Right atrium auricular region (tissue), 2 donors: ENCODE results near the gene FGFR2. TPM values are rescaled to one million over a fixed set of nuclear protein-coding genes. Genes with fewer than 3 reads are reported as not detected.
A peak's percentile ranks its signal among the peaks of the same experiment; 100 is the strongest.

Experiments used
- DNase-seq: peaks from one replicate; pipeline ENCODE4 v3.0.0-alpha.2; 2019; ENCODE audit warnings: low spot score
- H3K27ac ChIP-seq, 2 donors: fragments of 200-600 bp; sonication (generic); 1 replicate in 1 of 2; 2 replicates in 1 of 2; pipeline ENCODE4 v1.5.1; 2016 to 2019
- H3K27me3 ChIP-seq, 2 donors: fragments of 200-600 bp; sonication (generic); one replicate each; pipeline versions ENCODE4 v1.5.1 to v1.6.0; 2017 to 2019
- H3K36me3 ChIP-seq: fragments of 200-600 bp; sonication (generic); one replicate; pipeline ENCODE4 v1.5.1; 2016
- H3K4me1 ChIP-seq, 2 donors: fragments of 200-600 bp; sonication (generic); one replicate each; pipeline versions ENCODE4 v1.5.1 to v1.6.0; 2017 to 2019
- H3K4me3 ChIP-seq, 2 donors: fragments of 200-600 bp; sonication (generic); 1 replicate in 1 of 2; 2 replicates in 1 of 2; pipeline ENCODE4 v1.5.1; 2017 to 2019; ENCODE audit warnings: mild to moderate bottlenecking in 1 of 2, moderate library complexity in 1 of 2
- H3K9me3 ChIP-seq, 2 donors: fragments of 200-600 bp; sonication (generic); one replicate each; pipeline ENCODE4 v1.5.1; 2019
- total RNA-seq, 2 donors: library from RNA; depleted of rRNA; stranded (reverse); fragments of >200 nt; gene quantifications; one replicate each; pipeline ENCODE4 v1.1.0, GENCODE V29; 2016
- TF ChIP-seq, protein P1 (sequence below), 2 donors: fragments of 200-600 bp; sonication (generic); IDR thresholded peaks; one replicate each; pipeline ENCODE4 v1.5.1; 2019; ENCODE audit warnings: antibody characterized with exemption in 2 of 2

Gene FGFR2
- total RNA-seq, 2 donors from 2014 or later = 2.8 to 19.0 TPM

GRCh38 chr10:121601458-121601857, 3.2 kb upstream of the FGFR2 start:
- DNase-seq = no peak
- Histone ChIP-seq H3K4me1 (peaks cover 0 to 13% of the 10 kb centered on the region in 2 donors), H3K27me3 (no peaks in the 10 kb centered on the region), H3K27ac (no peak overlapping the region), H3K9me3 (no peaks in the 10 kb centered on the region), H3K4me3 (no peak overlapping the region), H3K36me3 (no peaks in the 10 kb centered on the region)
- TF ChIP-seq, protein P1, sequence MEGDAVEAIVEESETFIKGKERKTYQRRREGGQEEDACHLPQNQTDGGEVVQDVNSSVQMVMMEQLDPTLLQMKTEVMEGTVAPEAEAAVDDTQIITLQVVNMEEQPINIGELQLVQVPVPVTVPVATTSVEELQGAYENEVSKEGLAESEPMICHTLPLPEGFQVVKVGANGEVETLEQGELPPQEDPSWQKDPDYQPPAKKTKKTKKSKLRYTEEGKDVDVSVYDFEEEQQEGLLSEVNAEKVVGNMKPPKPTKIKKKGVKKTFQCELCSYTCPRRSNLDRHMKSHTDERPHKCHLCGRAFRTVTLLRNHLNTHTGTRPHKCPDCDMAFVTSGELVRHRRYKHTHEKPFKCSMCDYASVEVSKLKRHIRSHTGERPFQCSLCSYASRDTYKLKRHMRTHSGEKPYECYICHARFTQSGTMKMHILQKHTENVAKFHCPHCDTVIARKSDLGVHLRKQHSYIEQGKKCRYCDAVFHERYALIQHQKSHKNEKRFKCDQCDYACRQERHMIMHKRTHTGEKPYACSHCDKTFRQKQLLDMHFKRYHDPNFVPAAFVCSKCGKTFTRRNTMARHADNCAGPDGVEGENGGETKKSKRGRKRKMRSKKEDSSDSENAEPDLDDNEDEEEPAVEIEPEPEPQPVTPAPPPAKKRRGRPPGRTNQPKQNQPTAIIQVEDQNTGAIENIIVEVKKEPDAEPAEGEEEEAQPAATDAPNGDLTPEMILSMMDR (IDR thresholded peaks at IDR 0.05) = no peak

GRCh38 chr10:121600611-121601010, 2.4 kb upstream of the FGFR2 start:
- DNase-seq = no peak
- Histone ChIP-seq H3K27ac (no peak overlapping the region), H3K36me3 (no peaks in the 10 kb centered on the region), H3K4me1 (peaks cover 0 to 19% of the 10 kb centered on the region in 2 donors), H3K4me3 (no peak overlapping the region), H3K9me3 (no peaks in the 10 kb centered on the region), H3K27me3 (no peaks in the 10 kb centered on the region)
- TF ChIP-seq, protein P1 (IDR thresholded peaks at IDR 0.05) = no peak

DNA sequence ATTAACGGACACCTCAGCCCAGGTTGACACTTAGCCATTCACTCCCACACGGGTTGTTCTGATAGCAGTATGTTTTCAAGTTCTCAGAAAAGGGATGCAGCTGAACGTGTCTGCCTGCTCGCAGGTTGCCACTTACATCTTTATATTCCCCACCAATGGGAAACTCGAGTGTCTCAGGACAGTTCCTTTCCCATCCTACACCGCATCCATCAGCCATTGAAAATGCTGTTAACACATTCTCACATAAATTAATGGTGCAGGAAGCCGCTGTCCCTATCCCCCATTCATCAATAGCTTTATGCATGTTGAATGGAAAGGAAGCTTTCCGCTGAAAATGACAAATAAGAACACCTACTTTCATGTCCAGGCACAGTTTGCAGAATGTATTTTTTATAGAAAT, 1.7 kb upstream of the FGFR2 start:
- Histone ChIP-seq H3K36me3 (no peaks in the 10 kb centered on the region), H3K27me3 (no peaks in the 10 kb centered on the region), H3K9me3 (no peaks in the 10 kb centered on the region), H3K27ac (no peak overlapping the region), H3K4me1 (peaks cover 0 to 22% of the 10 kb centered on the region in 2 donors), H3K4me3 (no peak overlapping the region)
- no peak for DNase-seq
- TF ChIP-seq, protein P1 (IDR thresholded peaks at IDR 0.05) = no peak

- no peak for DNase-seq
- H3K27ac ChIP-seq = peak overlapping the region; percentile 82 to 83
- H3K9me3 ChIP-seq = no peaks in the 10 kb centered on the region
- H3K27me3 ChIP-seq = no peaks in the 10 kb centered on the region
- H3K4me1 ChIP-seq = peaks cover 0 to 22% of the 10 kb centered on the region in 2 donors
- H3K4me3 ChIP-seq = peak overlapping the region; percentile 46 to 61
- no peaks in the 10 kb centered on the region for H3K36me3 ChIP-seq
- TF ChIP-seq, protein P1 (IDR thresholded peaks at IDR 0.05) = no peak
These were observed 561 bp downstream of the FGFR2 start for GRCh38 chr10:121597504-121598262.

DNA sequence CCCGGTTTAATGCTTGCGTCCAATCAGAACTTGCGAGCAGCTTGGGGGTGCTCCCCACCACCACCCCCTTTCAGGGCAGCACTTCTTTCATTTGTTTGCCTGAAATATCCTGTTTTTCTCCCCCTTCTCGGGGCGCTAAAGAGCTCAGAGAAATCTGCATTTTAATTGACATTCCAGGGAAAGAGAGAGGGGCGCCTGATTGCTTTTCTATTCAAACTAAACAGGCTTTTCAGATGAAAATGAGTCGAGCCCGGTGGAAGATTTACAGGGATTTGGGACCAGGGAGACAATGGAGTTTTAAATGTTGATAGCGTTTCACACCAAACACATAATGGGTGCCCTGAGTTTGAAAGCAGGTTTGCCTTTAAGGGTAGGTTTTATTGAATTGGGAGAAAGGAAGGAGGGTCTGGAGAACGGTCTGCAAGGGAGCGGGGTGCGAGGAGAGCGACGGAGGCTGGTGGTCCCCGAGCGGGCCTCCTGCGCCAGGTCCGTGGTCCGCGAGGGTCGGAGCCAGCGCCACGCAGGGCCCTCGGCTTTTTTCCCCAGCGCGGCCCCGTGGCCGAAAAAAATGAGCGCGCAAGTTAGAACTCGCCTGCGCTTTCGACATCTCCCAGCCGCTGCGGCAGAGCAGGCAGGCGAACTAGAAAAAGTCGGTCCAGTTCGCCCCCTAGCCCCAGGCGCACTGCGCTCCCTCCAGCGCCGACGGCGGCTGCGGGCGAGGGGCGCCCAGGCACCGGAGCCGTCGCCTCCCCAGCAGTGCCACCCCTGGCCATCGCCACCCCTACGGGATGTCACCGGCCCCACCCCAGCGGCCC, 1.3 kb downstream of the FGFR2 start:
- H3K27ac ChIP-seq = peak overlapping the region; percentile 82 to 83

More for the DNA sequence above, 1.3 kb downstream of the FGFR2 start:
- peak; percentile 61 for DNase-seq
- Histone ChIP-seq H3K9me3 (no peaks in the 10 kb centered on the region), H3K4me3 (peak overlapping the region; percentile 46 to 61), H3K27me3 (no peaks in the 10 kb centered on the region), H3K4me1 (peaks cover 0 to 22% of the 10 kb centered on the region in 2 donors), H3K36me3 (no peaks in the 10 kb centered on the region)
- TF ChIP-seq, protein P1 (IDR thresholded peaks at IDR 0.05) = peak in 1 of 2 donors; percentile 69
